ENCODE data around the gene ZKSCAN3. TPM values are rescaled to one million over a fixed set of nuclear protein-coding genes. Genes with fewer than 3 reads are reported as not detected.
A peak's percentile ranks its signal among the peaks of the same experiment; 100 is the strongest.
"Not testable (repeated sequence)": the region's sequence is repeated elsewhere in the genome, so short reads cannot be mapped to it uniquely, and the experiment has no call there.

The ZKSCAN3 gene
- total RNA-seq, 1 experiment from 2014 or later, result 6.2 TPM

DNA sequence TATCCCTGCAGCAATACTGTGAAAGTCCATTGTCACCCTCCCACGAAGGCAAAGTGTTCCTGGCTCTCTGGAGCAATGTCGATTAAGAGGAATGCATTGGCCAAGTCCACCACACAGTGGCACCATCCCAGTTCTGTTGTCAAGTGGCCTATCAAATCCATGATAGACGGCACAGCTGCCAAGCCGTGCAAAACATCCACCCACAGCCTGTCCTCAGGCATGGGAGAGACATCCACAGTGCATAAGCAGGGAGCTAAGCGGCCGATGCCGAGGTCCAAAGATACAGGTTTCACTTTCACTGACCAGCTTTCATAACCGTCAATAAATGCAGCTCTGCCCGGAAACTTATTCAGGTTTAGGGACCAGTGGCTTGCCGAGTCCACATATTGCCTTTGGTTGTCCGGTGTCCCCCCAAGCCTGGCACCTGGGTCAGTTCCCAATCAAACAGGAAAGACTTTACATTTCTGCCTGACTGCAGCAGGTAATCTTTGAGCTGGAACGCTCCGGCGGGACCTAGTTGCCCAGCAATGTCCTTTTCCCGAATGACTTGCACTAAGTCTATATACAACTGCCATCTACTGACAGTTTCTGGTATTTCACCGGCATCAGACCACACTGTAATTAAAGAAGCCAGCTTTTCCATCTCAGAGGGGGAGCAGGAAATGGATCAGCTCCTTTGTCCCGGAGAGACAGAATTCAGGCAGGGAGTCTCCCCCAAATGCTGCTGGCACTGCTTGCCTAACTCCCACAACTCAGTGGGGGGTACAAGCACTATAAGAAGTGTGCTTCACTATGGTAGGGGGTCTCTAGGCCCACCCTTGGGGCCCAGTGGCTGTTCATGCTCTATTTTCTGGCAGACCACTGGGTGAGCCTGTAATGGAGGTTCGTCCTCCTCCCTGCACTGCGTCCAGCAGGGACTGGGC, 6.3 kb downstream of the ZKSCAN3 start:
- H2AFZ ChIP-seq, result peak overlapping the region; percentile 90
- CTCF ChIA-PET, result interaction anchor here (0.5 to 1.9 kb wide), 15 partner anchors 25 to 1222 kb away, joined by 3 to 9 read pairs (median 3); partner anchors contain the start of genes ZKSCAN4 and ZKSCAN8
- peak overlapping the region; percentile 94 for H3K4me2 ChIP-seq
- TF ChIP-seq CTCF (conservative IDR thresholded peaks at IDR 0.05), result peak; percentile 86
- no peak for TF ChIP-seq EZH2 (IDR thresholded peaks at IDR 0.05; ENCODE audit: low read depth)
- no peaks in the 10 kb centered on the region for H3K9me2 ChIP-seq (ENCODE audit: insufficient read depth)
- no peaks in the 10 kb centered on the region for H4K20me1 ChIP-seq (ENCODE audit: insufficient read depth)
- peaks cover 3% of the 10 kb centered on the region; the same call in 1 of the 2 replicates for H3F3A ChIP-seq (ENCODE audit: insufficient read depth, low read depth)
- H3K9me3 ChIP-seq (ENCODE audit: insufficient read depth, low read depth), result no peaks in the 10 kb centered on the region
- DNase-seq, result peak; percentile 75 to 80
- peaks cover 29% of the 10 kb centered on the region for H3K79me2 ChIP-seq (ENCODE audit: low read depth)
- no TSS peak for BruUV-seq (replicated peaks)
- intact Hi-C loops (cut with micrococcal nuclease; ENCODE audit: unreplicated experiment), result loop anchor here (1.0 to 5.0 kb wide), 6 partner anchors 89 to 1194 kb away; partner anchors contain the start of genes ZSCAN26 and ZSCAN9
- peak overlapping the region; percentile 70 for H3K4me3 ChIP-seq
- H3K4me1 ChIP-seq (replicated peaks; ENCODE audit: insufficient read depth), result peaks cover 28% of the 10 kb centered on the region
- H3K27me3 ChIP-seq (ENCODE audit: insufficient read depth, low read depth), result no peaks in the 10 kb centered on the region
- POLR2A ChIA-PET (ENCODE audit: unreplicated experiment), result interaction anchor here (0.6 to 0.7 kb wide), 8 partner anchors 73 to 755 kb away, joined by 3 to 6 read pairs (median 4); no protein-coding TSS in a partner anchor
- H3K27ac ChIP-seq, result peak overlapping the region; percentile 55
- no peaks in the 10 kb centered on the region for H3K36me3 ChIP-seq (ENCODE audit: low read depth)

DNA sequence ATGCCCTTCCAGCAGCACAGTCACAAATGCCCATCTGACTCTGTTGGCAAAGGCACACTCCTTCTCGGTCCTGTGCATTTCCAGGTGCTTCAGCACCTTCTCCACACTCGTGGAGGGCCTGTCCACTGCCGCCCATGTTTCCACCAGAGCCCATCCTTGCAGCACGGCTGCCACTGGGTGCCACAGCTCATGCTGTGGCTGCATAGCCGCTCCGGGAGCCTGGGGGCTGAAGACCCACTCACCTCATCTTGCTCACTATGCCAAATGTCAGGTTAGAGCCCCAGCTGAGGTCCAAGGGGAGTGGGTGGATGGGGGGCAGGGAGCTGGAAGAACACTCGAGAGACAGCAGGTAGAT, 6.9 kb downstream of the ZKSCAN3 start:
- POLR2A ChIA-PET (ENCODE audit: unreplicated experiment), result interaction anchor here (0.6 kb wide), 2 partner anchors 200 to 545 kb away, joined by 3 read pairs; no protein-coding TSS in a partner anchor
- no peaks in the 10 kb centered on the region for H3K9me3 ChIP-seq (ENCODE audit: insufficient read depth, low read depth)
- H3K36me3 ChIP-seq (ENCODE audit: low read depth), result no peaks in the 10 kb centered on the region
- H3K4me1 ChIP-seq (replicated peaks; ENCODE audit: insufficient read depth), result peaks cover 23% of the 10 kb centered on the region; the same call in 1 of the 2 replicates
- CTCF ChIA-PET, result interaction anchor here (0.5 to 1.9 kb wide), 12 partner anchors 26 to 1222 kb away, joined by 3 to 9 read pairs (median 3); partner anchors contain the start of gene ZKSCAN8
- no peaks in the 10 kb centered on the region for H4K20me1 ChIP-seq (ENCODE audit: insufficient read depth)
- no peaks in the 10 kb centered on the region for H3K9me2 ChIP-seq (ENCODE audit: insufficient read depth)
- no peak overlapping the region for H3K4me3 ChIP-seq
- no peaks in the 10 kb centered on the region; the same call in 1 of the 2 replicates for H3F3A ChIP-seq (ENCODE audit: insufficient read depth, low read depth)
- no peak for DNase-seq
- H3K27me3 ChIP-seq (ENCODE audit: insufficient read depth, low read depth), result no peaks in the 10 kb centered on the region
- peaks cover 22% of the 10 kb centered on the region for H3K79me2 ChIP-seq (ENCODE audit: low read depth)
- H3K4me2 ChIP-seq, result peak overlapping the region; percentile 94
- BruUV-seq (replicated peaks), result no TSS peak
- H3K27ac ChIP-seq, result 0 out of 2 replicates have a peak overlapping the region, but pooled peaks have one; percentile 55
- intact Hi-C loops (cut with micrococcal nuclease; ENCODE audit: unreplicated experiment), result loop anchor here (1.0 to 5.0 kb wide), 6 partner anchors 89 to 1194 kb away; partner anchors contain the start of genes ZSCAN26 and ZSCAN9
- no peak overlapping the region for H2AFZ ChIP-seq
- TF ChIP-seq CTCF (conservative IDR thresholded peaks at IDR 0.05), result no peak
- no peak for TF ChIP-seq EZH2 (IDR thresholded peaks at IDR 0.05; ENCODE audit: low read depth)

DNA sequence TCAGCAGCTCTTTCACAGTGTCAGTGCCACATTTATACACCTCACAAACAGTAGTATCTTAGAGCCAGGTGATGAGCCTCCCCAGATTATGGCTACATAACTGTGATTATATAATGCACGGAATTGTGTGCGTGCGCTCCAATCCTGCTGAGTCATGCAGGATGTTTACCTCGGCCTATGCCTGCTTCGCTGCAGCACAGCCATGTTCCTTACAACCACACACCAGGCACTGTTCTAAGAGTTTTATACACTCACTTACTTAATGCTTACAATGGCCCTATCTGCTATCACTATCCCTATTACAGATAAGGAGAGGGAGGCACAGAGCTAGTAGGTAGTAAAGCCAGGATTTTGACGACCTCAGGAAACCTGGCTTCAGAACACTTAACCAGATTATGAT, 7.3 kb downstream of the ZKSCAN3 start:
- no peak for DNase-seq
- TF ChIP-seq CTCF (conservative IDR thresholded peaks at IDR 0.05) (no peak), EZH2 (IDR thresholded peaks at IDR 0.05; ENCODE audit: low read depth) (no peak)
- CTCF ChIA-PET, result no interaction called here

GRCh38 chr6:28359562-28359961, 9.8 kb downstream of the ZKSCAN3 start:
- peaks cover 11% of the 10 kb centered on the region; the same call in 1 of the 2 replicates for H3K4me1 ChIP-seq (replicated peaks; ENCODE audit: insufficient read depth)
- intact Hi-C loops (cut with micrococcal nuclease; ENCODE audit: unreplicated experiment), result loop anchor here (5.0 kb wide), 4 partner anchors 92 to 1197 kb away; partner anchors contain the start of genes ZSCAN26 and ZSCAN9
- H4K20me1 ChIP-seq (ENCODE audit: insufficient read depth); H3K27ac ChIP-seq; H3K9me2 ChIP-seq (ENCODE audit: insufficient read depth); BruUV-seq (replicated peaks); H3F3A ChIP-seq (ENCODE audit: insufficient read depth, low read depth); DNase-seq; H3K4me2 ChIP-seq; H3K27me3 ChIP-seq (ENCODE audit: insufficient read depth, low read depth); H3K9me3 ChIP-seq (ENCODE audit: insufficient read depth, low read depth); H3K79me2 ChIP-seq (ENCODE audit: low read depth); CTCF ChIA-PET; H3K4me3 ChIP-seq; H3K36me3 ChIP-seq (ENCODE audit: low read depth); H2AFZ ChIP-seq: not testable (repeated sequence)
- POLR2A ChIA-PET (ENCODE audit: unreplicated experiment), result interaction anchor here (0.7 kb wide), 1 partner anchor 13 kb away, joined by 3 read pairs; no protein-coding TSS in a partner anchor

More for the DNA sequence above, 7.3 kb downstream of the ZKSCAN3 start:
- Histone ChIP-seq H3K9me3 (ENCODE audit: insufficient read depth, low read depth) (no peaks in the 10 kb centered on the region), H2AFZ (no peak overlapping the region), H4K20me1 (ENCODE audit: insufficient read depth) (no peaks in the 10 kb centered on the region), H3K4me1 (replicated peaks; ENCODE audit: insufficient read depth) (peaks cover 19% of the 10 kb centered on the region; the same call in 1 of the 2 replicates), H3F3A (ENCODE audit: insufficient read depth, low read depth) (no peaks in the 10 kb centered on the region; the same call in 1 of the 2 replicates), H3K36me3 (ENCODE audit: low read depth) (no peaks in the 10 kb centered on the region), H3K27me3 (ENCODE audit: insufficient read depth, low read depth) (no peaks in the 10 kb centered on the region), H3K4me3 (no peak overlapping the region), H3K4me2 (no peak overlapping the region), H3K9me2 (ENCODE audit: insufficient read depth) (no peaks in the 10 kb centered on the region), H3K79me2 (ENCODE audit: low read depth) (peaks cover 19% of the 10 kb centered on the region), H3K27ac (no peak overlapping the region)
- POLR2A ChIA-PET (ENCODE audit: unreplicated experiment), result interaction anchor here (0.7 kb wide), 1 partner anchor 22 kb away, joined by 4 read pairs; no protein-coding TSS in a partner anchor
- intact Hi-C loops (cut with micrococcal nuclease; ENCODE audit: unreplicated experiment), result loop anchor here (5.0 kb wide), 4 partner anchors 90 to 1195 kb away; partner anchors contain the start of genes ZSCAN26 and ZSCAN9
- BruUV-seq (replicated peaks), result no TSS peak

Measured in PC-9 (cell line).